ENCODE results near the gene NRAP. TPM values are rescaled to one million over a fixed set of nuclear protein-coding genes. Genes with fewer than 3 reads are reported as not detected.

Gene NRAP
- total RNA-seq, 2 donors from 2014 or later = 229 to 610 TPM

- peaks cover 0 to 52% of the 10 kb centered on the region in 2 donors for H3K4me1 ChIP-seq
- no peak overlapping the region for H3K4me3 ChIP-seq
- TF ChIP-seq, protein P1, sequence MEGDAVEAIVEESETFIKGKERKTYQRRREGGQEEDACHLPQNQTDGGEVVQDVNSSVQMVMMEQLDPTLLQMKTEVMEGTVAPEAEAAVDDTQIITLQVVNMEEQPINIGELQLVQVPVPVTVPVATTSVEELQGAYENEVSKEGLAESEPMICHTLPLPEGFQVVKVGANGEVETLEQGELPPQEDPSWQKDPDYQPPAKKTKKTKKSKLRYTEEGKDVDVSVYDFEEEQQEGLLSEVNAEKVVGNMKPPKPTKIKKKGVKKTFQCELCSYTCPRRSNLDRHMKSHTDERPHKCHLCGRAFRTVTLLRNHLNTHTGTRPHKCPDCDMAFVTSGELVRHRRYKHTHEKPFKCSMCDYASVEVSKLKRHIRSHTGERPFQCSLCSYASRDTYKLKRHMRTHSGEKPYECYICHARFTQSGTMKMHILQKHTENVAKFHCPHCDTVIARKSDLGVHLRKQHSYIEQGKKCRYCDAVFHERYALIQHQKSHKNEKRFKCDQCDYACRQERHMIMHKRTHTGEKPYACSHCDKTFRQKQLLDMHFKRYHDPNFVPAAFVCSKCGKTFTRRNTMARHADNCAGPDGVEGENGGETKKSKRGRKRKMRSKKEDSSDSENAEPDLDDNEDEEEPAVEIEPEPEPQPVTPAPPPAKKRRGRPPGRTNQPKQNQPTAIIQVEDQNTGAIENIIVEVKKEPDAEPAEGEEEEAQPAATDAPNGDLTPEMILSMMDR (IDR thresholded peaks at IDR 0.05) = no peak
- H3K27me3 ChIP-seq = no peaks in the 10 kb centered on the region
- H3K9me3 ChIP-seq = no peaks in the 10 kb centered on the region
- H3K27ac ChIP-seq = peak overlapping the region; percentile 68 to 87
- no peak for DNase-seq (ENCODE audit: low spot score)
- peaks cover 51% of the 10 kb centered on the region for H3K36me3 ChIP-seq
Measured at GRCh38 chr10:113646336-113647201, 17.3 kb downstream of the NRAP start.

DNA sequence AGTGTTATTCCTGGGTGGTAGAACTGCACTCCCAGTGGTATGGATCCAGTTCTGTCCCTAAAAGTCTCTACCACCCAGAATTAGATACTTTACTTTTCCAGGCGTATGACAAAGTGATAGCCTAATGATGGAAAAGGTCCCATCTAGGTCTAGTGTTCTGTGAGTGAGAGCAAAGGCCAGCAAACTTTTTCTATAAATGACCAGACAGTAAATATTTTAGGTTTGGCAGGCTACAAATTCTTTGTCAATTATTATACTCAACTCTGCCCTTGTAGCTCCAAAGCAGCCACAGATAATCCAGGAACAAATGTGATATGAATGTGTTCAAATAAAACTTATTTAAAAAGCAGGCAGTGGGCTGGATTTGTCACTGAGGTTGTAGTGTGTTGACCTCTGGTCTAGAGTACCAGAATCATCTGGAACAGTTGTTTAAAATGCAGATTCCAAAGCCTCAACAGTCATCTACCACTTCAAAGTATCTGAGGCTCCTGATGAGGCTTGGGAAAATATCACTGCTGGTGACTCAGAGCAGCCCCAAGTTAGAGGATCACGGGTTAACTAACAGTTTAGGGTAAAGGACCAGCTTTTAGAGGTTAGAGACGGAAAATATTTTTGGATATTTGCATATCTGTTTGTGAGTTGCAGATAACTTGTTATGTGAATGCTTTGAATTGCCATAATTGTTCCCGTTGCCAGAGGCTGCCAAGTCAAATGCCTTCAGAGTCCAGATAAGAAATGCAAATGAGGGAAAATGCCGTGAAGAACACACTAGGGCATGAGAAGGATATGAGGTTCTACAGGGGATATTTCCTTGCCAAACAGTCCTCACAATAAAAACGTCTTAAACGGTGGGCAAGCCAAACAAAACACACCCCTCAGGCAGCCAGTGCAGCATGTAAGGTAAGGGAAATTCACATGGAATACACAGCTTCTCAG, 19.4 kb downstream of the NRAP start:
- H3K27me3 ChIP-seq = no peaks in the 10 kb centered on the region
- no peaks in the 10 kb centered on the region for H3K9me3 ChIP-seq
- peaks cover 42% of the 10 kb centered on the region for H3K36me3 ChIP-seq
- TF ChIP-seq, protein P1 (IDR thresholded peaks at IDR 0.05) = no peak
- DNase-seq (ENCODE audit: low spot score) = no peak
- H3K4me3 ChIP-seq = no peak overlapping the region
- H3K27ac ChIP-seq = peak overlapping the region; percentile 68 to 87
- H3K4me1 ChIP-seq = peaks cover 0 to 52% of the 10 kb centered on the region in 2 donors

DNA sequence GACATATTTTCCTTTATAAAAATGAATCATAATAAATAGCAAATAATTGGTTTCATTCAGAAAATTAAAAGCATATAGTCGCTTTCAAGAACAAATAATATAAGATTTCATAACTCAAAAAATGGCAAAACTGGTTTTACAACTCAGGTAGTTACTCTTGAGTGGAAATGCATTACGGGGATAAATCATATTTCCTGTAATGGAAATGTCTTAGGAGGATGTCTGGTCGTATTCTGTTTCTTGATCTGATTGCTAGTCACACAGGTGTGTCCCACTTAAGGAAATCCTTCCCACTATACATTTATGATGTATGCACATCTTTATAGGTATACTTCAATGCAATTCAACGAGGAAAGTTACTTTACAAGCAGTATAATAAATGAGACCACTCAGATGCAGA, 20.7 kb downstream of the NRAP start:
- Histone ChIP-seq H3K27me3 (no peaks in the 10 kb centered on the region), H3K27ac (peak overlapping the region; percentile 68 to 87), H3K4me1 (peaks cover 0 to 52% of the 10 kb centered on the region in 2 donors), H3K9me3 (no peaks in the 10 kb centered on the region), H3K4me3 (no peak overlapping the region), H3K36me3 (peaks cover 40% of the 10 kb centered on the region)
- TF ChIP-seq, protein P1 (IDR thresholded peaks at IDR 0.05) = no peak
- DNase-seq (ENCODE audit: low spot score) = no peak

GRCh38 chr10:113641702-113642101, 22.1 kb downstream of the NRAP start:
- Histone ChIP-seq H3K4me3 (no peak overlapping the region), H3K27ac (peak overlapping the region in 1 of 2 donors; percentile 87), H3K36me3 (peaks cover 46% of the 10 kb centered on the region), H3K4me1 (peaks cover 0 to 37% of the 10 kb centered on the region in 2 donors), H3K9me3 (no peaks in the 10 kb centered on the region), H3K27me3 (no peaks in the 10 kb centered on the region)
- no peak for DNase-seq (ENCODE audit: low spot score)
- TF ChIP-seq, protein P1 (IDR thresholded peaks at IDR 0.05) = no peak

DNA sequence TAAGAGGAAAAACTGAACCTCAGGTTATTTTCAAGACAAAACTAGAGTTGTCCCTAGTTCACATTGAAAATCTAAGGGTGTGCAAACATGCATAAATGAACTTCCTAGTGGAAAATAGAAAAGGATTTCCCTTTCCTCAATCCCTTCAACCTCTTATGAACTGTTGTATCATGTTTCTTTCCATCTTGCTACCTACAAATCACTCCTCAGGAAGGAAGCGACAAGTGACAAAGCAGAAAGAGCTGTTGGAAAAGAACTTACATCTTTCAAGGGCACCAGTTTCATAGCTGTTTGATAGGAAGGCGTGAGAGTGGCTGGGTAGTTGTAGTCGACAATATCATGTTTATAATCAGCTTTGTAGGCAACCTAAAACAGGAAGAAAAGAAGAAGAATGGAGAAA, 23.9 kb downstream of the NRAP start:
- no peaks in the 10 kb centered on the region for H3K9me3 ChIP-seq

More for the DNA sequence above, 23.9 kb downstream of the NRAP start:
- no peaks in the 10 kb centered on the region for H3K27me3 ChIP-seq
- no peak for DNase-seq (ENCODE audit: low spot score)
- peaks cover 50% of the 10 kb centered on the region for H3K36me3 ChIP-seq
- H3K27ac ChIP-seq = peak overlapping the region; percentile 14 to 39
- TF ChIP-seq, protein P1 (IDR thresholded peaks at IDR 0.05) = no peak
- H3K4me1 ChIP-seq = peaks cover 0 to 25% of the 10 kb centered on the region in 2 donors
- H3K4me3 ChIP-seq = no peak overlapping the region

Measured in right atrium auricular region (tissue), 2 donors.